NCI-H82 treated with DMSO at 0.1 percent for 48 hours (cell line): ENCODE results near the gene SYCP2.
"Not testable (repeated sequence)": the region's sequence is repeated elsewhere in the genome, so short reads cannot be mapped to it uniquely, and the experiment has no call there.

Experiments used
- DNase-seq: peaks from one replicate; lab custom pipeline; 2025; ENCODE audit not compliant: unreplicated experiment; lab: John Stamatoyannopoulos, UW

Gene SYCP2

GRCh38 chr20:59903621-59904020 is 29.8 kb downstream of the SYCP2 start:
- DNase-seq = no peak

GRCh38 chr20:59902470-59902869 is 31.0 kb downstream of the SYCP2 start:
- no peak for DNase-seq

GRCh38 chr20:59895908-59896307 is 37.5 kb downstream of the SYCP2 start:
- DNase-seq = no peak

GRCh38 chr20:59891581-59891980 is 41.9 kb downstream of the SYCP2 start:
- DNase-seq = no peak

GRCh38 chr20:59890035-59890434 is 43.4 kb downstream of the SYCP2 start:
- DNase-seq = not testable (repeated sequence)

- no peak for DNase-seq
Observed at GRCh38 chr20:59888050-59888449, 45.4 kb downstream of the SYCP2 start.

- no peak for DNase-seq
Observed at GRCh38 chr20:59884494-59884893, 48.9 kb downstream of the SYCP2 start.

GRCh38 chr20:59880198-59880597 is 53.2 kb downstream of the SYCP2 start:
- no peak for DNase-seq

- DNase-seq = no peak
Observed at GRCh38 chr20:59873409-59873808, 60.0 kb downstream of the SYCP2 start.

- DNase-seq = no peak
Observed at GRCh38 chr20:59871096-59871495, 62.3 kb downstream of the SYCP2 start.

GRCh38 chr20:59866338-59866737 is 67.1 kb downstream of the SYCP2 start:
- no peak for DNase-seq

GRCh38 chr20:59864726-59865125 is 68.7 kb downstream of the SYCP2 start:
- DNase-seq = no peak

- DNase-seq = no peak
Observed at GRCh38 chr20:59863058-59863457, 70.4 kb downstream of the SYCP2 start.

GRCh38 chr20:59861401-59861800 is 72.0 kb downstream of the SYCP2 start:
- DNase-seq = no peak

GRCh38 chr20:59858425-59858824 is 75.0 kb downstream of the SYCP2 start:
- DNase-seq = no peak

- no peak for DNase-seq
Observed at GRCh38 chr20:59857966-59858365, 75.5 kb downstream of the SYCP2 start.

GRCh38 chr20:59856941-59857340 is 76.5 kb downstream of the SYCP2 start:
- DNase-seq = not testable (repeated sequence)

GRCh38 chr20:59856526-59856925 is 76.9 kb downstream of the SYCP2 start:
- not testable (repeated sequence) for DNase-seq

- DNase-seq = peak; percentile 15
Observed at GRCh38 chr20:59850018-59850641, 83.3 kb downstream of the SYCP2 start.

- DNase-seq = no peak
Observed at GRCh38 chr20:59848182-59848581, 85.3 kb downstream of the SYCP2 start.

GRCh38 chr20:59845472-59845871 is 88.0 kb downstream of the SYCP2 start:
- no peak for DNase-seq

- no peak for DNase-seq
Observed at GRCh38 chr20:59839400-59839799, 94.0 kb downstream of the SYCP2 start.

- DNase-seq = no peak
Observed at GRCh38 chr20:59837623-59838394, 95.6 kb downstream of the SYCP2 start.
